C4-2B (cell line): Measurements from ENCODE around the gene SMG6.
"Not testable (repeated sequence)": the region's sequence is repeated elsewhere in the genome, so short reads cannot be mapped to it uniquely, and the experiment has no call there.

Experiments
- H3K27ac ChIP-seq: fragments of 450-650 bp; 2 replicates; pipeline ENCODE4 v1.5.1; 2017
- ZFX ChIP-seq: fragments of 450-650 bp; IDR thresholded peaks from 2 replicates; pipeline ENCODE4 v1.6.1; 2017
- TF ChIP-seq, protein P1 (sequence below): fragments of 450-650 bp; conservative IDR thresholded peaks from 2 replicates; pipeline ENCODE4 v1.5.1; 2017; ENCODE audit warnings: mild to moderate bottlenecking

SMG6 gene

DNA sequence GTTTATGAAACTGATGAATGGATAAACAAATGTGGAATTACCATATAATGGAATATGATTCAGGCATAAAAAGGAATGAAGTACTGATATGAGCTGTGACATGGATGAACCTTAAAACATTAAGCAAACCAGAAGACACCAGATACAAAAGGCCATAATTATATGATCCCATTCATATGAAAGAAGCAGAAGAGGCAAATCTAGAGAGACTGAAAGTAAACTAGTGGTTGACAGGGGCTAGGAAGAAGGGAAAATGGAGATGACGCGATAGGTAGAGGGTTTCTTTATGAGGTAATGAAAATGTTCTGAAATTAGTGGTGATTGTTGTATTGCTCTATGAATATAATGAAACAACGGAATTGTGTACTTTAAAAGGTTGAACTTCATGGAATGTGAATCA is 160.3 kb downstream of the SMG6 start:
- no peak overlapping the region for H3K27ac ChIP-seq
- TF ChIP-seq, protein P1, sequence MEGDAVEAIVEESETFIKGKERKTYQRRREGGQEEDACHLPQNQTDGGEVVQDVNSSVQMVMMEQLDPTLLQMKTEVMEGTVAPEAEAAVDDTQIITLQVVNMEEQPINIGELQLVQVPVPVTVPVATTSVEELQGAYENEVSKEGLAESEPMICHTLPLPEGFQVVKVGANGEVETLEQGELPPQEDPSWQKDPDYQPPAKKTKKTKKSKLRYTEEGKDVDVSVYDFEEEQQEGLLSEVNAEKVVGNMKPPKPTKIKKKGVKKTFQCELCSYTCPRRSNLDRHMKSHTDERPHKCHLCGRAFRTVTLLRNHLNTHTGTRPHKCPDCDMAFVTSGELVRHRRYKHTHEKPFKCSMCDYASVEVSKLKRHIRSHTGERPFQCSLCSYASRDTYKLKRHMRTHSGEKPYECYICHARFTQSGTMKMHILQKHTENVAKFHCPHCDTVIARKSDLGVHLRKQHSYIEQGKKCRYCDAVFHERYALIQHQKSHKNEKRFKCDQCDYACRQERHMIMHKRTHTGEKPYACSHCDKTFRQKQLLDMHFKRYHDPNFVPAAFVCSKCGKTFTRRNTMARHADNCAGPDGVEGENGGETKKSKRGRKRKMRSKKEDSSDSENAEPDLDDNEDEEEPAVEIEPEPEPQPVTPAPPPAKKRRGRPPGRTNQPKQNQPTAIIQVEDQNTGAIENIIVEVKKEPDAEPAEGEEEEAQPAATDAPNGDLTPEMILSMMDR: no peak
- no peak for TF ChIP-seq ZFX

GRCh38 chr17:2142682-2143081 is 160.9 kb downstream of the SMG6 start:
- not testable (repeated sequence) for H3K27ac ChIP-seq

DNA sequence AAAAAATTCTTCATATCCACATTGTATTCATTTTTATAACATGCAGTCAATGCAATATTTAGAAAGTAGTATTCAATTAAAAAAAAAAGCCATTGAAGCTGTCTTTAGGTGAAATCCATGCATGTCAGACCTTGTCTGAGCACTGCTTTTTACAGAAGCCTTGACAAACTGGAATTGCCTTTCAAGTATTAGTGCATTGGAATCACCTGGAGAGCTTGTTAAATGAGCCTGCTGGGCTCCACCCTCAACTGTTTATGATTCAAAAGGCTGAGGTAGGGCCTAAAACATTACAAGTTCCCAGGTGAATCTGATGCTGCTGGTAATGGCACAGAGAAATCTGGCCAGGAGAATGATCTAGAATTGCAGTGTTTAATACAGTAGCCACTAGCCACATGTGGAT is 162.9 kb downstream of the SMG6 start:
- no peak overlapping the region for H3K27ac ChIP-seq
- no peak for TF ChIP-seq ZFX
- TF ChIP-seq, protein P1: no peak

DNA sequence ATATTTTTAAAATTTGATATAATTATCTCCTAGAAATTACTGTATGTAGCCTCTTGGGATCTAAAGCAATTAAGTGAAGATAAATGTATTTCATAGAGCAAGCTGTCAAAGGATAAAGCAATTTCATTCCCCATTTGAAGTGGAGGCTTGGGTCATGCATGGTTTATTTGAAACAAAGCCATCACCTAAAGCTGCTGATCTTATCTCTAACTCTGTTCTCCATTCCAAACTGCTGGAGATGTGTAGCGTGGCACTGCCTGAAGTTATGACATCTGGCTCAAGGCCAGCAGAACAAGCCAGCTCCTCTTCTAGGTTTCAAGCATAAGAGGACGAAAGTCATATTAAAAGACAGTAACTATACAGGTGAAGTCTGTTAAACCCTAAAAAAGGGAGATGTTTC is 164.8 kb downstream of the SMG6 start:
- H3K27ac ChIP-seq: no peak overlapping the region
- no peak for TF ChIP-seq ZFX
- TF ChIP-seq, protein P1: no peak

GRCh38 chr17:2138318-2138717 is 165.3 kb downstream of the SMG6 start:
- TF ChIP-seq, protein P1: no peak
- no peak for TF ChIP-seq ZFX
- no peak overlapping the region for H3K27ac ChIP-seq

GRCh38 chr17:2137342-2138098 is 166.1 kb downstream of the SMG6 start:
- TF ChIP-seq ZFX: no peak
- TF ChIP-seq, protein P1: no peak
- H3K27ac ChIP-seq: no peak overlapping the region

- H3K27ac ChIP-seq: no peak overlapping the region
- TF ChIP-seq, protein P1: no peak
- TF ChIP-seq ZFX: no peak
Observed at GRCh38 chr17:2136241-2136640, 167.3 kb downstream of the SMG6 start.

DNA sequence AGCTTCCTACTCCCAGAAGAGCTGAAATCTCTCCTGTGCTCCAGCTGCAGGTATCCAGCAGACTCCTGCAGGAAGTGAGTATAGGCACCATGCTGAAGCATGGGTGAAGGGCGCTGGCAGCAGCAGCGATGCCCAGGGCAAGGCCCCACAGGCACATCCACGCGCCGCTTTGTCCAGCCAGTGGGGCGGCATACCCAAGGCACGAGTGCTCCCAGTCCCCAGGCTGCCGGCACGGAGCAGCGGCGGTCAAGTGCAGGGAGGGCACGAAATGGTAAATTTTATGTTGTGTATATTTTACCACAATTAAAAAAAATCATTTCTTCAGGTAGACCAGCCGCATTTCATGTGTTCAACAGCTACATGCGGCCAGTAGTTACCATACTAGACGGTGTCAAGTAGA is 175.6 kb downstream of the SMG6 start:
- H3K27ac ChIP-seq: no peak overlapping the region
- TF ChIP-seq ZFX: no peak
- TF ChIP-seq, protein P1: no peak
